PC-9 (cell line): ENCODE measurements around the gene SPON1. TPM values are rescaled to one million over a fixed set of nuclear protein-coding genes. Genes with fewer than 3 reads are reported as not detected.

Experiments used
- BruUV-seq: library from RNA; stranded (reverse); fragments of 400-500 nt; replicated peaks from 2 replicates; lab custom pipeline; 2021; lab: Mats Ljungman, UMichigan
- CTCF ChIA-PET: fragments of 300-600 bp; sonication (Branson Sonifier 250); formaldehyde crosslinking; loops from one replicate; lab custom pipeline; 2022; ENCODE audit warnings: antibody characterized with exemption; lab: Charles Lee
- POLR2A ChIA-PET: fragments of 300-600 bp; sonication (Branson Sonifier 250); formaldehyde crosslinking; loops from one replicate; lab custom pipeline; 2022; ENCODE audit warnings: antibody characterized with exemption; ENCODE audit not compliant: unreplicated experiment; lab: Charles Lee
- DNase-seq, 2 experiments: peaks; one replicate each; pipeline versions ENCODE4 v3.0.0 to v3.0.0-alpha.2; 2015 to 2022; ENCODE audit warnings: mixed read lengths in 1 of 2
- H2AFZ ChIP-seq: fragments of 200-600 bp; sonication (generic); 2 replicates; pipeline ENCODE4 v1.8.1; 2017; ENCODE audit warnings: antibody characterized with exemption
- H3F3A ChIP-seq: fragments of 200-600 bp; sonication (generic); 2 replicates; pipeline ENCODE4 v1.8.1; 2017; ENCODE audit warnings: antibody characterized with exemption, mild to moderate bottlenecking, low read depth; ENCODE audit not compliant: insufficient read depth
- H3K27ac ChIP-seq: fragments of 200-600 bp; sonication (generic); 2 replicates; pipeline ENCODE4 v1.6.1; 2016; ENCODE audit warnings: mixed run types
- H3K27me3 ChIP-seq: fragments of 200-600 bp; sonication (generic); 2 replicates; pipeline ENCODE4 v1.6.1; 2016; ENCODE audit warnings: low read depth, mixed run types; ENCODE audit not compliant: insufficient read depth
- H3K36me3 ChIP-seq: fragments of 200-600 bp; sonication (generic); 2 replicates; pipeline ENCODE4 v1.6.1; 2016; ENCODE audit warnings: low read depth, mixed run types
- H3K4me1 ChIP-seq: fragments of 200-600 bp; sonication (generic); replicated peaks from 2 replicates; pipeline ENCODE4 v1.6.1; 2016; ENCODE audit warnings: mixed run types; ENCODE audit not compliant: insufficient read depth
- H3K4me2 ChIP-seq: fragments of 200-600 bp; sonication (generic); 2 replicates; pipeline ENCODE4 v1.6.1; 2017; ENCODE audit warnings: mixed run types
- H3K4me3 ChIP-seq: fragments of 200-600 bp; sonication (generic); 2 replicates; pipeline ENCODE4 v1.6.1; 2016; ENCODE audit warnings: mixed run types
- H3K79me2 ChIP-seq: fragments of 200-600 bp; sonication (generic); 2 replicates; pipeline ENCODE4 v1.6.1; 2017; ENCODE audit warnings: low read depth, mixed run types
- H3K9me2 ChIP-seq: fragments of 200-600 bp; sonication (generic); 2 replicates; pipeline ENCODE4 v1.8.1; 2017; ENCODE audit warnings: mild to moderate bottlenecking; ENCODE audit not compliant: insufficient read depth
- H3K9me3 ChIP-seq: fragments of 200-600 bp; sonication (generic); 2 replicates; pipeline ENCODE4 v1.8.1; 2016; ENCODE audit warnings: low read depth; ENCODE audit not compliant: insufficient read depth
- H4K20me1 ChIP-seq: fragments of 200-600 bp; sonication (generic); 2 replicates; pipeline ENCODE4 v1.8.1; 2017; ENCODE audit not compliant: insufficient read depth
- EZH2 ChIP-seq: fragments of 200-600 bp; sonication (generic); IDR thresholded peaks from 2 replicates; pipeline ENCODE4 v1.8.0; 2017; ENCODE audit warnings: antibody characterized with exemption, low read depth
- intact Hi-C: fragments of 100-400 bp; cut with micrococcal nuclease; formaldehyde crosslinking; loops from one replicate; pipeline ENCODE4 v1.10.0; 2022; ENCODE audit not compliant: unreplicated experiment
- total RNA-seq: library from RNA; stranded (reverse); gene quantifications from 2 replicates; pipeline ENCODE4 v1.2.3, GENCODE V29; 2021
- TF ChIP-seq, protein P1 (sequence below): fragments of 200-600 bp; sonication (generic); conservative IDR thresholded peaks from 2 replicates; pipeline ENCODE4 v1.6.1; 2017; ENCODE audit warnings: mixed run types, antibody characterized with exemption, mild to moderate bottlenecking, moderate library complexity

SPON1 gene
- total RNA-seq, 1 experiment from 2014 or later, result 0.70 TPM

GRCh38 chr11:13939961-13940906 lies 22.3 kb upstream of the SPON1 start:
- intact Hi-C loops, result loop anchor here (1.0 kb wide), 1 partner anchor 16 kb away; no protein-coding TSS in a partner anchor
- no peaks in the 10 kb centered on the region for H3K79me2 ChIP-seq
- DNase-seq, result peak; percentile 66 to 91
- H3F3A ChIP-seq, result peaks cover 23% of the 10 kb centered on the region; the same call in 1 of the 2 replicates
- H3K4me2 ChIP-seq, result peak overlapping the region; percentile 68
- TF ChIP-seq, protein P1, sequence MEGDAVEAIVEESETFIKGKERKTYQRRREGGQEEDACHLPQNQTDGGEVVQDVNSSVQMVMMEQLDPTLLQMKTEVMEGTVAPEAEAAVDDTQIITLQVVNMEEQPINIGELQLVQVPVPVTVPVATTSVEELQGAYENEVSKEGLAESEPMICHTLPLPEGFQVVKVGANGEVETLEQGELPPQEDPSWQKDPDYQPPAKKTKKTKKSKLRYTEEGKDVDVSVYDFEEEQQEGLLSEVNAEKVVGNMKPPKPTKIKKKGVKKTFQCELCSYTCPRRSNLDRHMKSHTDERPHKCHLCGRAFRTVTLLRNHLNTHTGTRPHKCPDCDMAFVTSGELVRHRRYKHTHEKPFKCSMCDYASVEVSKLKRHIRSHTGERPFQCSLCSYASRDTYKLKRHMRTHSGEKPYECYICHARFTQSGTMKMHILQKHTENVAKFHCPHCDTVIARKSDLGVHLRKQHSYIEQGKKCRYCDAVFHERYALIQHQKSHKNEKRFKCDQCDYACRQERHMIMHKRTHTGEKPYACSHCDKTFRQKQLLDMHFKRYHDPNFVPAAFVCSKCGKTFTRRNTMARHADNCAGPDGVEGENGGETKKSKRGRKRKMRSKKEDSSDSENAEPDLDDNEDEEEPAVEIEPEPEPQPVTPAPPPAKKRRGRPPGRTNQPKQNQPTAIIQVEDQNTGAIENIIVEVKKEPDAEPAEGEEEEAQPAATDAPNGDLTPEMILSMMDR, result no peak
- no peak for TF ChIP-seq EZH2
- CTCF ChIA-PET, result interaction anchor here (0.6 kb wide), 1 partner anchor 44 kb away, joined by 5 read pairs; no protein-coding TSS in a partner anchor
- no peaks in the 10 kb centered on the region for H3K9me3 ChIP-seq
- H4K20me1 ChIP-seq, result no peaks in the 10 kb centered on the region
- no peaks in the 10 kb centered on the region for H3K36me3 ChIP-seq
- H3K4me1 ChIP-seq, result peaks cover 48% of the 10 kb centered on the region
- H3K9me2 ChIP-seq, result no peaks in the 10 kb centered on the region
- 0 out of 2 replicates have a peak overlapping the region, but pooled peaks have one; percentile 4 for H3K4me3 ChIP-seq
- H2AFZ ChIP-seq, result peak overlapping the region; percentile 58; the same call in 1 of the 2 replicates
- BruUV-seq, result TSS peak; percentile 96
- H3K27ac ChIP-seq, result peak overlapping the region; percentile 80
- H3K27me3 ChIP-seq, result no peaks in the 10 kb centered on the region
- POLR2A ChIA-PET, result interaction anchor here (0.5 to 0.8 kb wide), 5 partner anchors 14 to 196 kb away, joined by 3 to 5 read pairs (median 4); no protein-coding TSS in a partner anchor

DNA sequence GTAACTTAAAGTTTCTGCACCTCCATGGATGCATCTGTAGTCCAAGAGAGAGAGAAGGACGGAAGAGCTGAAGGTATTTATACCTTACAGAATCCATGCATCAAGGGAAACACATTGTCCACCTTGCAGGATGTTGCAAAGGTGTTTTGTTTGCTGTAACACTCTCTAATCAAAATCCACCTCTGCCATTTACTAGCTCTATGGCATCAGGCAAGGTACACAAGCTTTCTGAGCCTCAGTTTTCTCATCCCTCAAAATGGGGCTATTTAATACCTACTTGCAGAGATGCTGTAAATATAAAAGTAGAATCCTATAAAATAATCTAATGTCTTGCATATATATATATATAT lies 21.6 kb upstream of the SPON1 start:
- no TSS peak for BruUV-seq
- no peak for DNase-seq
- H3K79me2 ChIP-seq, result no peaks in the 10 kb centered on the region
- POLR2A ChIA-PET, result no interaction called here
- H3K9me3 ChIP-seq, result no peaks in the 10 kb centered on the region
- no peaks in the 10 kb centered on the region for H3K9me2 ChIP-seq
- CTCF ChIA-PET, result no interaction called here
- TF ChIP-seq, protein P1, result no peak
- TF ChIP-seq EZH2, result no peak
- H3K27me3 ChIP-seq, result no peaks in the 10 kb centered on the region
- H2AFZ ChIP-seq, result peak overlapping the region; percentile 58; the same call in 1 of the 2 replicates
- H3K4me3 ChIP-seq, result 0 out of 2 replicates have a peak overlapping the region, but pooled peaks have one; percentile 4
- intact Hi-C loops, result loop anchor here (1.0 kb wide), 1 partner anchor 17 kb away; no protein-coding TSS in a partner anchor
- H3K27ac ChIP-seq, result peak overlapping the region; percentile 80
- H3K4me1 ChIP-seq, result peaks cover 48% of the 10 kb centered on the region
- peaks cover 23% of the 10 kb centered on the region; the same call in 1 of the 2 replicates for H3F3A ChIP-seq
- H4K20me1 ChIP-seq, result no peaks in the 10 kb centered on the region
- no peaks in the 10 kb centered on the region for H3K36me3 ChIP-seq
- peak overlapping the region; percentile 68 for H3K4me2 ChIP-seq

DNA sequence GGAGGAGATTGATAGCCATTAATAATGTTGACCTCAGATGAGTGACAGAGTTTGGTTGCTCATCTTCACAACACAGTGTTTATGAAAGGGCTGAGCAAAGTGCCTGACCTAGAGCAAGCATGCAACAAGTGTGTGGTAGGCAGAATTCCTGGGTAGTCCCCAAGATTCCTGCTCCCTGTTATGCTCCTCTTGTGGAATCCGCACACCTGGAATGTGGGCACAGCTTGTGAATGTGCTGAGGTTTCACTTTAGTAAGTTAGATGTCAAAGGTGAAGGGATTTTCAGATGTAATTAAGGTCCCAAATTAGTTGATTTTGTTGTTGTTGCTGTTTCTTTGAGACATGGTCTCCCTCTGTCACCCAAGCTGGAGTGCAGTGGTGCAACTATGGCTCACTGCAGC lies 20.7 kb upstream of the SPON1 start:
- H3K79me2 ChIP-seq, result no peaks in the 10 kb centered on the region
- H3F3A ChIP-seq, result peaks cover 23% of the 10 kb centered on the region; the same call in 1 of the 2 replicates
- intact Hi-C loops, result no loop called here
- no peaks in the 10 kb centered on the region for H3K9me3 ChIP-seq
- H3K27ac ChIP-seq, result peak overlapping the region; percentile 84
- ChIA-PET POLR2A (no interaction called here), CTCF (no interaction called here)
- H3K4me2 ChIP-seq, result no peak overlapping the region
- H3K36me3 ChIP-seq, result no peaks in the 10 kb centered on the region
- H3K4me3 ChIP-seq, result no peak overlapping the region
- H4K20me1 ChIP-seq, result no peaks in the 10 kb centered on the region
- no peaks in the 10 kb centered on the region for H3K27me3 ChIP-seq
- no peaks in the 10 kb centered on the region for H3K9me2 ChIP-seq
- H2AFZ ChIP-seq, result no peak overlapping the region
- no TSS peak for BruUV-seq
- no peak for TF ChIP-seq EZH2
- TF ChIP-seq, protein P1, result no peak
- no peak for DNase-seq
- peaks cover 48% of the 10 kb centered on the region for H3K4me1 ChIP-seq
